ENCODE data around the gene GORAB. TPM values are rescaled to one million over a fixed set of nuclear protein-coding genes. Genes with fewer than 3 reads are reported as not detected.

The GORAB gene
- total and polyA plus RNA-seq, 10 of the 15 experiments (the other 5 are each of a cell fraction or from before 2014, with no cell fraction given), result 5.5 to 38.6 (median 10.3) TPM

- TF ChIP-seq ZNF687 (IDR thresholded peaks at IDR 0.05) (no peak), ZBTB40 (IDR thresholded peaks at IDR 0.05; ENCODE audit: borderline replicate concordance) (no peak; the same call in 1 of the 2 replicates), MTA2 (IDR thresholded peaks at IDR 0.05; ENCODE audit: low read depth) (peak; percentile 100), ZNF207 (IDR thresholded peaks at IDR 0.05; ENCODE audit: borderline replicate concordance) (no peak), ZBTB33 (IDR thresholded peaks at IDR 0.05) (peak; percentile 29; the same call in 1 of the 2 replicates), NBN (IDR thresholded peaks at IDR 0.05) (0 out of 2 replicates have a peak, but pooled peaks have one; percentile 42), BHLHE40 (IDR thresholded peaks at IDR 0.05; ENCODE audit: borderline replicate concordance in 1 of 2, low read depth in 2 of 2, low read length in 1 of 2) (peak in 1 of 2 experiments; percentile 42; a peak in 1 of 4 replicates), ATF3 (IDR thresholded peaks at IDR 0.05; ENCODE audit: borderline replicate concordance, extremely low read depth, low read depth, low read length) (no peak), ZBTB4 (CRISPR knock-in tag; IDR thresholded peaks at IDR 0.05) (no peak), YBX1 (IDR thresholded peaks at IDR 0.05) (no peak), SP1 (IDR thresholded peaks at IDR 0.05; ENCODE audit: low read depth, low read length) (no peak)
Measured at GRCh38 chr1:170545476-170545875, 13.5 kb downstream of the GORAB start (continued).
